Naive B cell (primary cell): ENCODE measurements around the gene IL2RA. TPM values are rescaled to one million over a fixed set of nuclear protein-coding genes. Genes with fewer than 3 reads are reported as not detected.

Experiments used
- ATAC-seq, 2 donors: fragments of 150-1000 bp; cut with Tn5 transposase; 2 replicates each; pipeline ENCODE4 v1.10.0; 2021; ENCODE audit warnings: low read depth in 2 of 2, mild to moderate bottlenecking in 2 of 2, moderate library complexity in 2 of 2
- DNase-seq: peaks from one replicate; pipeline ENCODE4 v3.0.0; 2022
- H3K27ac Mint-ChIP-seq, 6 donors: one replicate each; pipeline ENCODE4 v1.8.0; 2020 to 2022; ENCODE audit warnings: mild to moderate bottlenecking in 6 of 6, mixed read lengths in 6 of 6, moderate library complexity in 5 of 6, inconsistent platforms in 2 of 6
- H3K27me3 Mint-ChIP-seq, 3 donors: one replicate each; pipeline ENCODE4 v1.8.0; 2021 to 2022; ENCODE audit warnings: mixed read lengths in 3 of 3, mild to moderate bottlenecking in 1 of 3
- H3K36me3 Mint-ChIP-seq, 2 donors: one replicate each; pipeline ENCODE4 v1.8.0; 2020 to 2022; ENCODE audit warnings: mixed read lengths in 2 of 2, inconsistent platforms in 1 of 2, mild to moderate bottlenecking in 1 of 2
- H3K4me1 Mint-ChIP-seq, 3 donors: one replicate each; pipeline ENCODE4 v1.8.0; 2020 to 2022; ENCODE audit warnings: mixed read lengths in 3 of 3, inconsistent platforms in 1 of 3, mild to moderate bottlenecking in 1 of 3, moderate library complexity in 1 of 3
- H3K4me3 Mint-ChIP-seq, 8 donors: one replicate each; pipeline ENCODE4 v1.8.0; 2020 to 2022; ENCODE audit warnings: mild to moderate bottlenecking in 8 of 8, mixed read lengths in 8 of 8, moderate library complexity in 8 of 8, inconsistent platforms in 2 of 8
- H3K9me3 Mint-ChIP-seq, 7 donors: one replicate each; pipeline ENCODE4 v1.8.0; 2020 to 2022; ENCODE audit warnings: mixed read lengths in 7 of 7, mild to moderate bottlenecking in 5 of 7, inconsistent platforms in 2 of 7, moderate library complexity in 1 of 7
- polyA plus RNA-seq, 6 donors: library from polyadenylated mRNA; unstranded; fragments of 300-500 nt; fragmentation: Illumina TruSeq; gene quantifications; one replicate each; pipeline ENCODE4 v1.2.3, GENCODE V29; 2021; ENCODE audit warnings: low read depth in 6 of 6

The IL2RA gene
- polyA plus RNA-seq, 6 donors from 2014 or later = 1.8 to 9.2 (median 4.7) TPM

- Mint-ChIP-seq H3K9me3 (peaks cover 0 to 1% (median 0%) of the 10 kb centered on the region in 7 donors), H3K36me3 (no peaks in the 10 kb centered on the region), H3K27me3 (no peaks in the 10 kb centered on the region), H3K4me1 (peaks cover 25 to 62% (median 59%) of the 10 kb centered on the region in 3 donors), H3K4me3 (peak overlapping the region in 6 of 8 donors; percentile 47 to 91 (median 78)), H3K27ac (peak overlapping the region in 3 of 6 donors; percentile 72 to 91 (median 73))
- ATAC-seq (no peak), DNase-seq (no peak)
Observed at GRCh38 chr10:6061056-6061455, 1.1 kb downstream of the IL2RA start.

- H3K36me3 Mint-ChIP-seq = no peaks in the 10 kb centered on the region
- H3K27me3 Mint-ChIP-seq = no peaks in the 10 kb centered on the region
- H3K4me3 Mint-ChIP-seq = peak overlapping the region in 6 of 8 donors; percentile 9 to 78 (median 30)
- peaks cover 26 to 68% (median 63%) of the 10 kb centered on the region in 3 donors for H3K4me1 Mint-ChIP-seq
- H3K9me3 Mint-ChIP-seq = peaks cover 0 to 1% (median 0%) of the 10 kb centered on the region in 7 donors
- H3K27ac Mint-ChIP-seq = peak overlapping the region in 4 of 6 donors; percentile 44 to 91 (median 68)
- no peak for DNase-seq
- no peak for ATAC-seq
Observed at GRCh38 chr10:6059506-6059905, 2.7 kb downstream of the IL2RA start.

- Mint-ChIP-seq H3K27me3 (no peaks in the 10 kb centered on the region), H3K36me3 (no peaks in the 10 kb centered on the region), H3K4me1 (peaks cover 32 to 74% (median 69%) of the 10 kb centered on the region in 3 donors), H3K9me3 (peaks cover 0 to 1% (median 0%) of the 10 kb centered on the region in 7 donors), H3K4me3 (peak overlapping the region in 3 of 8 donors; percentile 3 to 36 (median 25)), H3K27ac (peak overlapping the region in 5 of 6 donors; percentile 3 to 91 (median 55))
- ATAC-seq (no peak), DNase-seq (no peak)
Observed at GRCh38 chr10:6058682-6059475, 3.3 kb downstream of the IL2RA start.

GRCh38 chr10:6056411-6057135, 5.6 kb downstream of the IL2RA start:
- Mint-ChIP-seq H3K27ac (peak overlapping the region; percentile 72 to 91 (median 86)), H3K9me3 (peaks cover 0 to 1% (median 0%) of the 10 kb centered on the region in 7 donors), H3K36me3 (no peaks in the 10 kb centered on the region), H3K4me3 (peak overlapping the region in 6 of 8 donors; percentile 29 to 57 (median 40)), H3K4me1 (peaks cover 45 to 82% (median 79%) of the 10 kb centered on the region in 3 donors), H3K27me3 (no peaks in the 10 kb centered on the region)
- ATAC-seq = peak in 1 of 2 donors; percentile 3
- no peak for DNase-seq

- ATAC-seq (no peak), DNase-seq (no peak)
- Mint-ChIP-seq H3K4me3 (peak overlapping the region in 2 of 8 donors; percentile 9 to 42), H3K27ac (peak overlapping the region; percentile 51 to 91 (median 86)), H3K4me1 (peaks cover 47 to 81% (median 81%) of the 10 kb centered on the region in 3 donors), H3K9me3 (peaks cover 0 to 1% (median 0%) of the 10 kb centered on the region in 7 donors), H3K27me3 (no peaks in the 10 kb centered on the region), H3K36me3 (no peaks in the 10 kb centered on the region)
Observed at GRCh38 chr10:6055929-6056328, 6.2 kb downstream of the IL2RA start.

GRCh38 chr10:6054884-6055283, 7.3 kb downstream of the IL2RA start:
- Mint-ChIP-seq H3K27ac (peak overlapping the region; percentile 63 to 100 (median 98)), H3K4me3 (peak overlapping the region in 5 of 8 donors; percentile 59 to 89 (median 83)), H3K9me3 (peaks cover 0 to 1% (median 0%) of the 10 kb centered on the region in 7 donors), H3K36me3 (no peaks in the 10 kb centered on the region), H3K4me1 (peaks cover 53 to 86% (median 86%) of the 10 kb centered on the region in 3 donors), H3K27me3 (no peaks in the 10 kb centered on the region)
- ATAC-seq = no peak
- no peak for DNase-seq

GRCh38 chr10:6053816-6054631, 8.1 kb downstream of the IL2RA start:
- ATAC-seq = no peak
- no peaks in the 10 kb centered on the region for H3K27me3 Mint-ChIP-seq
- peaks cover 0 to 1% (median 0%) of the 10 kb centered on the region in 7 donors for H3K9me3 Mint-ChIP-seq
- H3K27ac Mint-ChIP-seq = peak overlapping the region; percentile 74 to 100 (median 98)
- no peak for DNase-seq
- H3K4me3 Mint-ChIP-seq = peak overlapping the region; percentile 23 to 89 (median 82)
- no peaks in the 10 kb centered on the region for H3K36me3 Mint-ChIP-seq
- H3K4me1 Mint-ChIP-seq = peaks cover 56 to 86% (median 86%) of the 10 kb centered on the region in 3 donors

GRCh38 chr10:6053303-6053702, 8.9 kb downstream of the IL2RA start:
- H3K27ac Mint-ChIP-seq = peak overlapping the region; percentile 98 to 100 (median 99)
- DNase-seq (no peak), ATAC-seq (no peak)
- H3K9me3 Mint-ChIP-seq = peaks cover 0 to 1% (median 0%) of the 10 kb centered on the region in 7 donors
- no peaks in the 10 kb centered on the region for H3K36me3 Mint-ChIP-seq
- no peaks in the 10 kb centered on the region for H3K27me3 Mint-ChIP-seq
- peaks cover 62 to 89% (median 86%) of the 10 kb centered on the region in 3 donors for H3K4me1 Mint-ChIP-seq
- H3K4me3 Mint-ChIP-seq = peak overlapping the region; percentile 76 to 92 (median 84)

GRCh38 chr10:6052247-6053221, 9.6 kb downstream of the IL2RA start:
- H3K4me3 Mint-ChIP-seq = peak overlapping the region; percentile 76 to 92 (median 84)
- no peaks in the 10 kb centered on the region for H3K27me3 Mint-ChIP-seq
- peak; percentile 62 for DNase-seq
- ATAC-seq = peak; percentile 3 to 6
- H3K36me3 Mint-ChIP-seq = no peaks in the 10 kb centered on the region
- peaks cover 66 to 87% (median 85%) of the 10 kb centered on the region in 3 donors for H3K4me1 Mint-ChIP-seq
- peaks cover 0 to under 1% (median 0%) of the 10 kb centered on the region in 7 donors for H3K9me3 Mint-ChIP-seq
- peak overlapping the region; percentile 98 to 100 (median 99) for H3K27ac Mint-ChIP-seq

- no peaks in the 10 kb centered on the region for H3K9me3 Mint-ChIP-seq
- H3K36me3 Mint-ChIP-seq = no peaks in the 10 kb centered on the region
- H3K4me3 Mint-ChIP-seq = peak overlapping the region; percentile 79 to 97 (median 94)
- DNase-seq = peak; percentile 93
- peaks cover 68 to 85% (median 83%) of the 10 kb centered on the region in 3 donors for H3K4me1 Mint-ChIP-seq
- H3K27ac Mint-ChIP-seq = peak overlapping the region; percentile 97 to 100 (median 99)
- no peaks in the 10 kb centered on the region for H3K27me3 Mint-ChIP-seq
- ATAC-seq = peak; percentile 86 to 87
Observed at GRCh38 chr10:6050801-6051445, 11.2 kb downstream of the IL2RA start.

GRCh38 chr10:6049031-6049400, 13.2 kb downstream of the IL2RA start:
- H3K4me1 Mint-ChIP-seq = peaks cover 76 to 92% (median 90%) of the 10 kb centered on the region in 3 donors
- H3K9me3 Mint-ChIP-seq = no peaks in the 10 kb centered on the region
- H3K27me3 Mint-ChIP-seq = no peaks in the 10 kb centered on the region
- peak overlapping the region in 7 of 8 donors; percentile 22 to 97 (median 83) for H3K4me3 Mint-ChIP-seq
- DNase-seq = no peak
- no peak for ATAC-seq
- peak overlapping the region; percentile 94 to 100 (median 99) for H3K27ac Mint-ChIP-seq
- no peaks in the 10 kb centered on the region for H3K36me3 Mint-ChIP-seq
